HEK293 (cell line): Measurements from ENCODE around the gene CDC42EP3.

ENCODE experiments used
- ATF2 ChIP-seq: fragments of 450-650 bp; formaldehyde crosslinking; IDR thresholded peaks from 2 replicates; pipeline ENCODE4 v1.5.1; 2016; ENCODE audit warnings: missing biosample characterization, missing genetic modification characterization, low read depth
- CTCF ChIP-seq: fragments of 450-650 bp; formaldehyde crosslinking; IDR thresholded peaks from 2 replicates; pipeline ENCODE4 v1.5.1; 2016; ENCODE audit warnings: missing biosample characterization, missing genetic modification characterization
- YY2 ChIP-seq: fragments of 450-650 bp; formaldehyde crosslinking; IDR thresholded peaks from 2 replicates; pipeline ENCODE4 v1.5.1; 2016; ENCODE audit warnings: missing biosample characterization, missing genetic modification characterization
- ZNF114 ChIP-seq: fragments of 450-650 bp; formaldehyde crosslinking; IDR thresholded peaks from 2 replicates; pipeline ENCODE4 v1.5.0; 2017; ENCODE audit warnings: missing biosample characterization, missing genetic modification characterization
- ZNF155 ChIP-seq: fragments of 450-650 bp; formaldehyde crosslinking; IDR thresholded peaks from 2 replicates; pipeline ENCODE4 v1.5.1; 2016; ENCODE audit warnings: missing biosample characterization, missing genetic modification characterization
- ZNF280D ChIP-seq: fragments of 450-650 bp; formaldehyde crosslinking; IDR thresholded peaks from 2 replicates; pipeline ENCODE4 v1.5.1; 2016; ENCODE audit warnings: missing biosample characterization, missing genetic modification characterization
- ZNF394 ChIP-seq: fragments of 450-650 bp; formaldehyde crosslinking; IDR thresholded peaks from 2 replicates; pipeline ENCODE4 v1.5.1; 2016; ENCODE audit warnings: missing biosample characterization, missing genetic modification characterization, mild to moderate bottlenecking, moderate library complexity, borderline replicate concordance
- ZNF501 ChIP-seq: fragments of 450-650 bp; formaldehyde crosslinking; IDR thresholded peaks from 2 replicates; pipeline ENCODE4 v1.5.1; 2016; ENCODE audit warnings: missing biosample characterization, missing genetic modification characterization
- ZNF560 ChIP-seq: fragments of 450-650 bp; formaldehyde crosslinking; IDR thresholded peaks from 2 replicates; pipeline ENCODE4 v1.5.1; 2017; ENCODE audit warnings: missing biosample characterization, missing genetic modification characterization, borderline replicate concordance
- ZNF623 ChIP-seq: fragments of 450-650 bp; formaldehyde crosslinking; IDR thresholded peaks from 2 replicates; pipeline ENCODE4 v1.5.1; 2016; ENCODE audit warnings: missing biosample characterization, missing genetic modification characterization
- ZNF660 ChIP-seq: fragments of 450-650 bp; IDR thresholded peaks from 2 replicates; pipeline ENCODE4 v1.5.1; 2018; ENCODE audit warnings: missing biosample characterization, mild to moderate bottlenecking, missing genetic modification characterization

GRCh38 chr2:37633234-37633633, 38.2 kb downstream of the CDC42EP3 start:
- TF ChIP-seq ZNF623 = no peak
- TF ChIP-seq CTCF (tag by site-specific recombination) = no peak
- no peak for TF ChIP-seq ZNF114 (tag by site-specific recombination)
- TF ChIP-seq ZNF155 (tag by site-specific recombination) = no peak
- TF ChIP-seq ZNF660 (tag by site-specific recombination) = no peak
- no peak for TF ChIP-seq ZNF280D
- TF ChIP-seq ATF2 (tag by site-specific recombination) = no peak
- no peak for TF ChIP-seq ZNF501 (tag by site-specific recombination)
- TF ChIP-seq ZNF394 (tag by site-specific recombination) = no peak
- no peak for TF ChIP-seq ZNF560 (tag by site-specific recombination)
- no peak for TF ChIP-seq YY2
